Vagina (tissue), 2 donors: ENCODE measurements around the gene SNX22. TPM values are rescaled to one million over a fixed set of nuclear protein-coding genes. Genes with fewer than 3 reads are reported as not detected.

Experiments
- DNase-seq, 2 donors: peaks; one replicate each; pipeline ENCODE4 v3.0.0-alpha.2; 2017; ENCODE audit errors: extremely low spot score in 2 of 2
- H3K27ac ChIP-seq: fragments of 200-600 bp; sonication (generic); one replicate; pipeline ENCODE4 v1.5.1; 2019
- H3K27me3 ChIP-seq: fragments of 200-600 bp; sonication (generic); one replicate; pipeline ENCODE4 v1.5.1; 2019
- H3K36me3 ChIP-seq, 2 donors: fragments of 200-600 bp; sonication (generic); one replicate each; pipeline ENCODE4 v1.5.1; 2017 to 2019
- H3K4me1 ChIP-seq: fragments of 200-600 bp; sonication (generic); one replicate; pipeline ENCODE4 v1.5.1; 2019
- H3K4me3 ChIP-seq, 2 donors: fragments of 200-600 bp; sonication (generic); 1 replicate in 1 of 2; 2 replicates in 1 of 2; pipeline ENCODE4 v1.5.1; 2016 to 2019
- H3K9me3 ChIP-seq: fragments of 200-600 bp; sonication (generic); one replicate; pipeline ENCODE4 v1.5.1; 2019
- CTCF ChIP-seq, 3 experiments: fragments of 450-650 bp in 2 of 3; fragments of 200-600 bp in 1 of 3; sonication (generic) in 1 of 3; IDR thresholded peaks; one replicate each; pipeline ENCODE4 v1.5.1; 2017 to 2019; ENCODE audit warnings: antibody characterized with exemption in 3 of 3, mild to moderate bottlenecking in 2 of 3, moderate library complexity in 2 of 3
- POLR2A ChIP-seq, 2 donors: fragments of 450-650 bp; IDR thresholded peaks; one replicate each; pipeline ENCODE4 v1.6.1; 2017; ENCODE audit warnings: antibody characterized with exemption in 2 of 2, mild to moderate bottlenecking in 2 of 2, moderate library complexity in 2 of 2
- POLR2AphosphoS5 ChIP-seq, 2 donors: sonication (generic); formaldehyde crosslinking; IDR thresholded peaks; one replicate each; pipeline ENCODE4 v1.9.0; 2017; ENCODE audit warnings: antibody characterized with exemption in 2 of 2, mild to moderate bottlenecking in 2 of 2, low read depth in 1 of 2; ENCODE audit not compliant: insufficient read depth in 1 of 2
- intact Hi-C: fragments of 100-400 bp; cut with DNase I; formaldehyde crosslinking; loops from one replicate; pipeline ENCODE4 v1.15.1; 2023
- total RNA-seq: library from RNA; depleted of rRNA; stranded (reverse); fragments of >200 nt; gene quantifications from one replicate; pipeline ENCODE4 v1.2.3, GENCODE V29; 2016

The SNX22 gene
- total RNA-seq, 1 donor from 2014 or later = not detected

GRCh38 chr15:64144565-64145281 lies 6.8 kb upstream of the SNX22 start:
- Histone ChIP-seq H3K9me3 (no peaks in the 10 kb centered on the region), H3K27me3 (no peaks in the 10 kb centered on the region), H3K4me1 (no peaks in the 10 kb centered on the region), H3K36me3 (peaks cover 0 to 38% of the 10 kb centered on the region in 2 donors), H3K27ac (no peak overlapping the region), H3K4me3 (no peak overlapping the region)
- DNase-seq = no peak
- no peak for TF ChIP-seq POLR2A (IDR thresholded peaks at IDR 0.05)
- no peak for TF ChIP-seq CTCF (IDR thresholded peaks at IDR 0.05)
- TF ChIP-seq POLR2AphosphoS5 (IDR thresholded peaks at IDR 0.05; ENCODE audit: insufficient read depth in 1 of 2, low read depth in 1 of 2) = no peak
- intact Hi-C loops = no loop called here

GRCh38 chr15:64146041-64146440 lies 5.5 kb upstream of the SNX22 start:
- intact Hi-C loops = no loop called here
- no peak for DNase-seq
- Histone ChIP-seq H3K9me3 (no peaks in the 10 kb centered on the region), H3K4me3 (no peak overlapping the region), H3K27ac (no peak overlapping the region), H3K36me3 (peaks cover 0 to 37% of the 10 kb centered on the region in 2 donors), H3K4me1 (peaks cover under 1% of the 10 kb centered on the region), H3K27me3 (no peaks in the 10 kb centered on the region)
- TF ChIP-seq POLR2AphosphoS5 (IDR thresholded peaks at IDR 0.05; ENCODE audit: insufficient read depth in 1 of 2, low read depth in 1 of 2) = no peak
- no peak for TF ChIP-seq POLR2A (IDR thresholded peaks at IDR 0.05)
- no peak for TF ChIP-seq CTCF (IDR thresholded peaks at IDR 0.05)

GRCh38 chr15:64146520-64146884 lies 5.0 kb upstream of the SNX22 start:
- Histone ChIP-seq H3K4me1 (peaks cover 5% of the 10 kb centered on the region), H3K27ac (no peak overlapping the region), H3K4me3 (no peak overlapping the region), H3K27me3 (no peaks in the 10 kb centered on the region), H3K9me3 (no peaks in the 10 kb centered on the region), H3K36me3 (peaks cover 0 to 32% of the 10 kb centered on the region in 2 donors)
- no peak for DNase-seq
- TF ChIP-seq POLR2AphosphoS5 (IDR thresholded peaks at IDR 0.05; ENCODE audit: insufficient read depth in 1 of 2, low read depth in 1 of 2) = no peak
- no peak for TF ChIP-seq CTCF (IDR thresholded peaks at IDR 0.05)
- no peak for TF ChIP-seq POLR2A (IDR thresholded peaks at IDR 0.05)
- intact Hi-C loops = no loop called here

GRCh38 chr15:64146885-64147681 lies 4.4 kb upstream of the SNX22 start:
- DNase-seq = no peak
- Histone ChIP-seq H3K4me3 (no peak overlapping the region), H3K9me3 (no peaks in the 10 kb centered on the region), H3K27ac (no peak overlapping the region), H3K4me1 (peaks cover 11% of the 10 kb centered on the region), H3K36me3 (peaks cover 0 to 27% of the 10 kb centered on the region in 2 donors), H3K27me3 (no peaks in the 10 kb centered on the region)
- intact Hi-C loops = no loop called here
- TF ChIP-seq CTCF (IDR thresholded peaks at IDR 0.05) = no peak
- no peak for TF ChIP-seq POLR2A (IDR thresholded peaks at IDR 0.05)
- no peak for TF ChIP-seq POLR2AphosphoS5 (IDR thresholded peaks at IDR 0.05; ENCODE audit: insufficient read depth in 1 of 2, low read depth in 1 of 2)

GRCh38 chr15:64148168-64148567 lies 3.4 kb upstream of the SNX22 start:
- no peak for TF ChIP-seq POLR2A (IDR thresholded peaks at IDR 0.05)
- no peak for TF ChIP-seq POLR2AphosphoS5 (IDR thresholded peaks at IDR 0.05; ENCODE audit: insufficient read depth in 1 of 2, low read depth in 1 of 2)
- TF ChIP-seq CTCF (IDR thresholded peaks at IDR 0.05) = no peak
- Histone ChIP-seq H3K27ac (no peak overlapping the region), H3K9me3 (no peaks in the 10 kb centered on the region), H3K36me3 (peaks cover 0 to 20% of the 10 kb centered on the region in 2 donors), H3K4me1 (peaks cover 22% of the 10 kb centered on the region), H3K27me3 (no peaks in the 10 kb centered on the region), H3K4me3 (no peak overlapping the region)
- DNase-seq = no peak
- intact Hi-C loops = no loop called here
